22Rv1 (cell line): ENCODE results near the gene CD53.
A peak's percentile ranks its signal among the peaks of the same experiment; 100 is the strongest.
"Not testable (repeated sequence)": the region's sequence is repeated elsewhere in the genome, so short reads cannot be mapped to it uniquely, and the experiment has no call there.

Source experiments
- H3K27ac ChIP-seq: fragments of 450-650 bp; 2 replicates; pipeline ENCODE4 v1.5.1; 2017
- CTCF ChIP-seq: fragments of 450-650 bp; IDR thresholded peaks from 2 replicates; pipeline ENCODE4 v1.5.1; 2017; ENCODE audit warnings: mild to moderate bottlenecking
- ZFX ChIP-seq: fragments of 450-650 bp; IDR thresholded peaks from 2 replicates; pipeline ENCODE4 v1.6.1; 2017; ENCODE audit warnings: antibody characterized with exemption, borderline replicate concordance

The CD53 gene

GRCh38 chr1:110872745-110873720 lies at the start of gene CD53:
Gene CD53, plus strand, starts transcription at chr1:110873148. Its CDS starts 18,261 bp downstream, at chr1:110891409.
- TF ChIP-seq ZFX (no peak), CTCF (no peak)

GRCh38 chr1:110824192-110824591 lies 48.8 kb upstream of the CD53 start:
- TF ChIP-seq CTCF (no peak), ZFX (no peak)
- H3K27ac ChIP-seq, result no peak overlapping the region

More at GRCh38 chr1:110872745-110873720, at the start of gene CD53:
- no peak within 1 kb of the TSS for H3K27ac ChIP-seq

- TF ChIP-seq ZFX, result no peak
- peak; percentile 91 for TF ChIP-seq CTCF
- no peak overlapping the region for H3K27ac ChIP-seq
Measured at GRCh38 chr1:110829955-110830553, 42.9 kb upstream of the CD53 start.

DNA sequence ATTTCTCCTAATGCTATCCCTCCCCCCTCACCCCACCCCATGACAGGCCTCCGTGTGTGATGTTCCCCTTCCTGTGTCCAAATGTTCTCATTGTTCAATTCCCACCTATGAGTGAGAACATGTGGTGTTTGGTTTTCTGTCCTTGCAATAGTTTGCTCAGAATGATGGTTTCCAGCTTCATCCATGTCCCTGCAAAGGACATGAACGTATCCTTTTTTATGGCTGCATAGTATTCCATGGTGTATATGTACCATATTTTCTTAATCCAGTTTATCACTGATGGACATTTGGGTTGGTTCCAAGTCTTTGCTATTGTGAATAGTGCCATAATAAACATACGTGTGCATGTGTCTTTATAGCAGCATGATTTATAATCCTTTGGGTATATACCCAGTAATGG lies 39.2 kb upstream of the CD53 start:
- not testable (repeated sequence) for H3K27ac ChIP-seq

DNA sequence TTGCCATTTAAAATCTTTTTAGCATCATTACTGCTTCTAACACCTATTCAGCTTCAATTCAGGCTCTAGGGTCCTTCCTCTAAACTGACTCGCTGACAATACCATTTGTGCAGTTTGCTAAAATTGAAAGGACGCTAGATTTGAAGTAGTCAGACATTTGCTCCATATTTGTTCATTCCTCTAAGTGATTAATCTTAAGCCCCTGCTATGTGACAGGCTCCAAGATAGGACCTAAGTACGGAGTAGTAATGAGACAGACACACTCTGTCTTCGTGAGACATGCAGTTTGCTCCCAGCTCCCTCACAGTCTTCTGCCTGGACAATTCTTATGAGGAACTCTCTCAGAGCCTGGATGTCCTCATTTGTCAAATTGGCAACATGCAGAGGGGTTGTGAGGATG lies 26.1 kb upstream of the CD53 start:
- no peak for TF ChIP-seq CTCF
- no peak for TF ChIP-seq ZFX
- H3K27ac ChIP-seq, result no peak overlapping the region

GRCh38 chr1:110850145-110850544 lies 22.8 kb upstream of the CD53 start:
- H3K27ac ChIP-seq, result no peak overlapping the region
- TF ChIP-seq CTCF, result no peak

DNA sequence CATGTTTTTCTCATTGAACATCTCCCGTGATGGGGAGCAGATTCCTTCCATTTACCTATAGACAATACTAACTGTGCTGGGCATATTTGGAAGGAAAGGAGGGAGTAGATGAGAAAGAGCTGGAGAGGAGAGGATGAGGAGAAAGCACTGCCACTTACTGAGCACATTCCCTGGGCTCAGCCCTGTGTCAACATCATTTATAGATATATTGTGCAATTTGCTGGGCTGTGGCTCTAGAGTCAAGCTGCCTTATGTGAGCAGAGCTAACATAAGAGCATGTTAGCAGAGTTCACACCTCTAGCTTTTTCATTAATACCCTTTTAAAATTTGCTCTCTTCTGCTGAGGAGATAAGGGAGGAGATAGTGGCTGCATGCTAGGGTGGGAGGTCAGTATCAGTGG lies 22.3 kb upstream of the CD53 start:
- H3K27ac ChIP-seq, result no peak overlapping the region
- TF ChIP-seq ZFX (no peak), CTCF (no peak)
